Smooth muscle cell (in vitro differentiated cells): Measurements from ENCODE around the gene STK31. TPM values are rescaled to one million over a fixed set of nuclear protein-coding genes. Genes with fewer than 3 reads are reported as not detected.

ENCODE experiments used
- DNase-seq: peaks from one replicate; lab custom pipeline; 2025; ENCODE audit not compliant: unreplicated experiment; lab: John Stamatoyannopoulos, UW
- H2AFZ ChIP-seq: fragments of 200-600 bp; sonication (generic); 2 replicates; pipeline ENCODE4 v1.6.0; 2016; ENCODE audit warnings: antibody characterized with exemption, low read depth, mild to moderate bottlenecking
- H3F3A ChIP-seq: fragments of 200-600 bp; sonication (generic); 2 replicates; pipeline ENCODE4 v1.6.0; 2017; ENCODE audit warnings: antibody characterized with exemption, low read depth
- H3K27ac ChIP-seq: fragments of 200-600 bp; sonication (generic); 2 replicates; pipeline ENCODE4 v1.5.1; 2016; ENCODE audit warnings: low read depth, mild to moderate bottlenecking
- H3K27me3 ChIP-seq: fragments of 200-600 bp; sonication (generic); 2 replicates; pipeline ENCODE4 v1.6.1; 2016; ENCODE audit warnings: low read depth, mild to moderate bottlenecking
- H3K36me3 ChIP-seq: fragments of 200-600 bp; sonication (generic); 2 replicates; pipeline ENCODE4 v1.5.1; 2016; ENCODE audit warnings: low read depth
- H3K4me1 ChIP-seq: fragments of 200-600 bp; sonication (generic); 2 replicates; pipeline ENCODE4 v1.5.1; 2016; ENCODE audit warnings: low read depth
- H3K4me2 ChIP-seq: fragments of 200-600 bp; sonication (generic); 2 replicates; pipeline ENCODE4 v1.6.0; 2016; ENCODE audit warnings: mild to moderate bottlenecking
- H3K4me3 ChIP-seq: fragments of 200-600 bp; sonication (generic); 2 replicates; pipeline ENCODE4 v1.5.1; 2016; ENCODE audit warnings: mild to moderate bottlenecking
- H3K79me2 ChIP-seq: fragments of 200-600 bp; sonication (generic); 2 replicates; pipeline ENCODE4 v1.6.0; 2016; ENCODE audit warnings: low read depth, mild to moderate bottlenecking
- H3K9ac ChIP-seq: fragments of 200-600 bp; sonication (generic); 2 replicates; pipeline ENCODE4 v1.6.0; 2016; ENCODE audit warnings: low read depth
- H3K9me3 ChIP-seq: fragments of 200-600 bp; sonication (generic); replicated peaks from 2 replicates; pipeline ENCODE4 v1.5.1; 2016; ENCODE audit warnings: low read depth
- H4K20me1 ChIP-seq: fragments of 200-600 bp; sonication (generic); 2 replicates; pipeline ENCODE4 v1.6.0; 2016; ENCODE audit warnings: low read depth
- CTCF ChIP-seq: fragments of 200-600 bp; sonication (generic); IDR thresholded peaks from 2 replicates; pipeline ENCODE4 v1.5.1; 2017; ENCODE audit warnings: borderline replicate concordance, mild to moderate bottlenecking, antibody characterized with exemption; ENCODE audit not compliant: insufficient read depth, poor library complexity, severe bottlenecking
- WGBS: methylation state at CpG from one replicate; pipeline ENCODE4 v1.1.7; 2016; ENCODE audit warnings: low lambda C conversion rate; 5-methylcytosine and 5-hydroxymethylcytosine counted together
- polyA plus RNA-seq: library from polyadenylated mRNA; unstranded; fragments of >200 nt; fragmentation: Nextera tagmentation; extraction: Ambion mirVana; gene quantifications from 2 replicates; pipeline ENCODE4 v1.2.1, GENCODE V29; 2016
- total RNA-seq: library from RNA; depleted of rRNA; stranded (reverse); fragments of >200 nt; gene quantifications from 2 replicates; pipeline ENCODE4 v1.2.3, GENCODE V29; 2014

The STK31 gene
- total and polyA plus RNA-seq, 2 experiments from 2014 or later, result not detected

- Histone ChIP-seq H3K36me3 (no peaks in the 10 kb centered on the region), H3K27ac (no peak overlapping the region), H3K27me3 (no peaks in the 10 kb centered on the region), H4K20me1 (no peaks in the 10 kb centered on the region), H3K4me1 (no peaks in the 10 kb centered on the region), H3K4me3 (no peak overlapping the region), H3K79me2 (no peaks in the 10 kb centered on the region), H3F3A (no peaks in the 10 kb centered on the region), H3K9me3 (no peaks in the 10 kb centered on the region), H3K9ac (no peak overlapping the region), H2AFZ (no peak overlapping the region), H3K4me2 (no peak overlapping the region)
- no peak for TF ChIP-seq CTCF
- 88% methylated on average over 2 of the region's 2 CpGs for WGBS
- DNase-seq, result no peak
These were observed 11.2 kb upstream of the STK31 start for GRCh38 chr7:23698822-23699221.

- Histone ChIP-seq H3K4me2 (no peak overlapping the region), H3F3A (no peaks in the 10 kb centered on the region), H4K20me1 (no peaks in the 10 kb centered on the region), H3K4me1 (no peaks in the 10 kb centered on the region), H3K79me2 (no peaks in the 10 kb centered on the region), H3K27ac (no peak overlapping the region), H2AFZ (no peak overlapping the region), H3K9ac (no peak overlapping the region), H3K4me3 (no peak overlapping the region), H3K36me3 (no peaks in the 10 kb centered on the region), H3K27me3 (no peaks in the 10 kb centered on the region), H3K9me3 (no peaks in the 10 kb centered on the region)
- 96% methylated on average over 4 of the region's 4 CpGs for WGBS
- TF ChIP-seq CTCF, result no peak
- DNase-seq, result no peak
These were observed 10.0 kb upstream of the STK31 start for GRCh38 chr7:23700046-23700445.

GRCh38 chr7:23709081-23709750, 803 bp upstream of the STK31 start:
- H3K9me3 ChIP-seq, result peaks cover 11% of the 10 kb centered on the region
- H3K4me1 ChIP-seq, result peaks cover 8% of the 10 kb centered on the region
- H3K79me2 ChIP-seq, result no peaks in the 10 kb centered on the region
- H3K4me2 ChIP-seq, result no peak overlapping the region
- H3K4me3 ChIP-seq, result no peak overlapping the region
- H3K27ac ChIP-seq, result no peak overlapping the region
- DNase-seq, result no peak
- H3F3A ChIP-seq, result no peaks in the 10 kb centered on the region
- no peaks in the 10 kb centered on the region for H3K27me3 ChIP-seq
- H4K20me1 ChIP-seq, result no peaks in the 10 kb centered on the region
- TF ChIP-seq CTCF, result no peak
- no peak overlapping the region for H3K9ac ChIP-seq
- no peaks in the 10 kb centered on the region for H3K36me3 ChIP-seq
- 82% methylated on average over 7 of the region's 7 CpGs for WGBS
- no peak overlapping the region for H2AFZ ChIP-seq
